Right kidney (tissue), 1 donor: ENCODE results near the gene CHL1.
A peak's percentile ranks its signal among the peaks of the same experiment; 100 is the strongest.

Experiments
- DNase-seq: peaks from one replicate; pipeline ENCODE4 v3.0.0-alpha.2; 2016

CHL1 gene

DNA sequence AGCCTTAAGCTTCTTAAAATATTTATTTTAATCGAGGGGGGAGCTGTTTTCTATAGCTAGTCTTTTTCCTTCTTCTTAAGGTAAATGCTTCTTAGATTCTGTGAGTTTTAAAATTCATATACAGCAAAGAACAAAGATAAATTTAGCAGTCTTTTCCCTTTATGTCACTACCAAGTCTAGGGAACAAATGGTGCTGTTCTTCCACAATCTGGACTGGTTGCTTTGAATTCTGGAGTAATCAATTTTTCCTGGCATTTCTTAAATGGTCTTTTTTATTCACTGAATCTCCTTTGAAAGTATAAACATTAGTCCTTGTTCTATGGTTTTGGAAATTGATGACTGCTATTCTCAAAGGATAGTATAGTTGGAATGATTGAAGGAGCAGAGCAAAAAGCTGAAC lies 82.8 kb downstream of the CHL1 start:
- no peak for DNase-seq

DNA sequence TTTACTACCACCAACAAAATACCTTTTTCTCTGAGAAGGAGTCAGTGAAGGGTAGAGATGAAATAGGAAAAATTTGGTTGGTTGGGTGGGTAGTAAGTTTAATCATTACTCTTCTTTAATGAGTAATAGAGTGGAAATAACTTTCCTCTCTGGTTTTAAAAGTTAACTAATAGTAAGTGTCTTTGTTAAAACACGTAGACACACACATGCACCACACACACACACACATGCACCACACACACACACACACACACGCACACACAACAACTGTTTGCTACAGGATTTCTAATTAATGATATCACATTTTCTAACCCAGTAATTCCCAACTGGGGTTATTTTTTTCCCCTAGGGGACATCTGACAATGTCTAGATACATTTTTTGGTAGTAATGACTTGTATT lies 84.1 kb downstream of the CHL1 start:
- DNase-seq = peak; percentile 20

GRCh38 chr3:284322-284721 lies 87.8 kb downstream of the CHL1 start:
- no peak for DNase-seq

- DNase-seq = no peak
Measured at GRCh38 chr3:288417-288816, 91.9 kb downstream of the CHL1 start.

DNA sequence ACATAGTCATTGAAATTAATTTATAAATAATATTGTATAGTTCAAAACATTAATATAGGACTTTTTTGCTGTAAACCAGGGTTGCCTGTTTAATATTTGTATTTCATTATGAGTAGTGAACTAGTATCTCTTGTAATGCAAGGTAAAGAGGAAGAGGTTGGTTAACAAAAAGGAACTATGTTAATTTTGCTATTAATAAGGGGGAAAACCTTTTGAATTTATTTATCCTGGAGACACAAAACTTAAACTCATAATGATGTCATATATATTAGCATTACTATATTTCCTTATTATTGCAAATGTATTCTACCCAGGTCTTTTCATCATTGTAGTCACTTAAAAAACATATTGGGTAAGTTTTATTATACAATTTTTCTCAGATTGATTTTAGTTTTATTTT lies 94.5 kb downstream of the CHL1 start:
- DNase-seq = no peak

DNA sequence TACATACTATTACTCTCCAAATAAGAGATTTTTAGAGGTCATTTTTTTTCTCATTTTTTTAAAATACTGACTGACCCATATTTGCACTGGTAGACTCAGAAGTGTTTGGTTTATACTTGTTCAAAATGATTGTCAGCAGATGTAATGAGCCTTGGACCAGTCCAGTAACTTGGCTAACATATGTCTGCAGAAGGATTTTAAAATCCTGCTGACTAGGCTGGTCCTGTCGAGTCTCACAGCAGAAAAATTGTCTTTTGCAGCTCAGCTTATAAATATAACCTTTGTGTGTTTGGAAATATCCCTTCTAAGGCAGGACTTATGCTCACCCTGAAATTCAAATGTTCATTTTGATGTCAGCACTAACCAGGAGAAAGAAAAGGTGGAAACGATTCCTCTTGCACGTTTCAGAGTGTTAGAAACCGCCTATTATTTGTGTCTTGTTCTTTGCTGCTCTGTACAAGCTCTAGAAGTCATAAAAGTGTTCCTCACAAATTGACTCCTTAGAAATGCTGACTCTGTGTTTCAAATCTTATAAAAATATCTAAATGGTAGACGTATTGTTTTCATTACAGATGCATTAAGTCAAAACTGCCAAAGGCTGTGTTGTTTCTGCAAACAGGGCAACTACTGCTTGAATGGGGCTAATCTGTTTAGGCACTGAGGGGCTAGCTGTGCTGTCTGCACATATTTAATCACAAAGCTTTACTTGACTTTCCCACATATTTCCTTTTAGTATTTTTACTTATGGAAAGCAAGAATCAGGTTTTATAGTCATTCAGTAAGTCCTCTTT lies 95.3 kb downstream of the CHL1 start:
- DNase-seq = no peak

GRCh38 chr3:294096-294495 lies 97.5 kb downstream of the CHL1 start:
- DNase-seq = no peak

GRCh38 chr3:294581-294980 lies 98.0 kb downstream of the CHL1 start:
- no peak for DNase-seq

- no peak for DNase-seq
Measured at GRCh38 chr3:295166-295565, 98.6 kb downstream of the CHL1 start.

DNA sequence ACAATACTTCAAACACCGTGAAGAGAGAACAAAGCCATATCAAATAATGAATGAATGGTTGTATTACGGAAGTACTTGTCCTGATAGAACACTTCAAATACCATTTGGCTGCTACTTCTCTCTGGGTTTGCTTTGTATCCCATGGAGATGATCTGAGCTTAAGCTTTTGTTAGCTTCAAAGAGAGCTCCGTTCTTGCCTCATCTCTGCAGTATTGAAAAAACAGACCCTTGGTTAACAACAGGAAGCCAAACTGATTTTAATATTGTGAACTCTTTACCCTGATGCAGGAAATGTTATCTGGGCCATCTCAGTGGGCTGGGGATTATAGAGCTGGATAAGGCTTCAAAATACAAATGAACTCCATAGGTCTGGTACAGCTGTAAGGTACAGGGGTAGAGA lies 101.0 kb downstream of the CHL1 start:
- DNase-seq = no peak

- no peak for DNase-seq
Measured at GRCh38 chr3:299590-300301, 103.2 kb downstream of the CHL1 start.

GRCh38 chr3:307182-307581 lies 110.6 kb downstream of the CHL1 start:
- DNase-seq = no peak

- DNase-seq = peak; percentile 48
Measured at GRCh38 chr3:308597-309321, 112.2 kb downstream of the CHL1 start.

DNA sequence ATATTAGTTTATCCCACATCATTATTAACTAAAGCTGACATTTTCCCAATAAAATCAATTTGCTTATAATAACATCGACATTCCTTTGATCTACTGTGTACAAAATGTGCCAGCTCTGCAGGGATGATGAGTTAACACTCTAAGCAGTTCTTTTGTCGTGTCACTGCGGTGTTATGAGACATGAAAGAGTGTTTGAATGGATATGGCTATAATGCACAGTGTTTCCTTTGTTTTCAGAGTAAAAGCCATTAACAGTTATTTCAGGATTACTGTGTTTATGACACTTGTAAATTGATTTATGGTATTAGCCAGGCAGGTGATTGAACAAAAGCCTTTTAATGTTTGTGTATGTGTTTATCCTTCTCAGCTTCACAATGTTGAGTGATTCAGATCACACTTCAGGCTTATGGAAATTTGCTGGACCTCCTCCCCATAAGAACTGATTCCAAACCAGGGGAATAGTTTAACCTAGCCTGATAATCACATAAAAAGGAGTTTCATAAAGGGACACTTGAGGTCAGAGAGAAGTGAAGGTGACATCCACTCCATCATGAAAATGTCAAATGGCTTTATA lies 115.7 kb downstream of the CHL1 start:
- no peak for DNase-seq

GRCh38 chr3:312911-313310 lies 116.3 kb downstream of the CHL1 start:
- DNase-seq = no peak

DNA sequence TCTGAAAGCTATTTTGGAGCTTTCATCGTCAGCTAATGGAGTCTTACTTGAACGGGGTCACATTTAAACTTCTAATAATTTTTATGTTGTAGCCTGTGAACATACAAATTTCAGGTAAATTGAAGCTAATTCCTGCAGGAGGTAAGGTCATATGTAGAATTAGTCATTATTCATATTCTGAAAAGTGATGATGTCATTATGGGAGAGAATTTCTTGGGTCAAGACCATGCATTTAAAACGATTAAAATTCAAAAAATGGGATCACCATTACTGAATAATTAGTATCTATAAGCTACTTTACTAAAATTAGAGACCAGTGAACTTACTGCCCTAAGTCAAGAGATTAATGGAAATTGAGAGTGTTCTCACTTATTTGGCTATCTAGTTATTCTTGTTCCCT lies 120.4 kb downstream of the CHL1 start:
- no peak for DNase-seq

DNA sequence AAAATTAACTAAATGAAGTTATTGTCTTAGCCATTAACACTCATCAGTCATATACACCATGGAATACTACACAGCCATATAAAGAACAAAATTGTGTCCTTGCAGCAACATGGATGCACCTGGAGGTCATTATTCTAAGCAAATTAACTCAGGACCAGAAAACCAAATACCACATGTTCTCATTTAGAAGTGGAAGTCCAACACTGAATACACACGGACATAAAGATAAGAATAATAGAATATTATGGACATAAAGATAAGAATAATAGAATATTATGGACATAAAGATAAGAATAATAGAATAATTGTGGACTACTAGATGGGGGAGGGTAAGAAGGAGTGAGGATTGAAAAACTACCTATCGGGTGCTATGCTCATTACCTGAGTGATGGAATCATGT lies 122.3 kb downstream of the CHL1 start:
- no peak for DNase-seq

DNA sequence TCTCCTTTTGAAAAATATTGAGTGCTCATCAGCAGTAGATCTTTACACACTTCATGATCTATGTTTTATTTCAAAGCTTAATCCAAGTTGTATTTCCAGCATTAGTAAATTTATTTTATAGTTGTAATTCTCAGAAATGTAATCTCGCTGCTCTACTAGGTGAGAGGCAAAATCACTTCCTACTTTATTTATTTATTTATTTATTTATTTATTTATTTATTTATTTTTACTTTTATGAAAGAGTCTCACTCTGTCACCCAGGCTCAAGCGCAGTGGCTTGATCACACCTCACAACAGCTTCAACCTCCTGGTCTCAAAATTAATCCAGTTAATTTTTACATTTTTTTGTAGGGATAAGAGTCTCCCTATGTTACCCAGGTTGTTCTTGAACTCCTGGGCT lies 127.9 kb downstream of the CHL1 start:
- no peak for DNase-seq

GRCh38 chr3:325495-325894 lies 128.9 kb downstream of the CHL1 start:
- DNase-seq = no peak

DNA sequence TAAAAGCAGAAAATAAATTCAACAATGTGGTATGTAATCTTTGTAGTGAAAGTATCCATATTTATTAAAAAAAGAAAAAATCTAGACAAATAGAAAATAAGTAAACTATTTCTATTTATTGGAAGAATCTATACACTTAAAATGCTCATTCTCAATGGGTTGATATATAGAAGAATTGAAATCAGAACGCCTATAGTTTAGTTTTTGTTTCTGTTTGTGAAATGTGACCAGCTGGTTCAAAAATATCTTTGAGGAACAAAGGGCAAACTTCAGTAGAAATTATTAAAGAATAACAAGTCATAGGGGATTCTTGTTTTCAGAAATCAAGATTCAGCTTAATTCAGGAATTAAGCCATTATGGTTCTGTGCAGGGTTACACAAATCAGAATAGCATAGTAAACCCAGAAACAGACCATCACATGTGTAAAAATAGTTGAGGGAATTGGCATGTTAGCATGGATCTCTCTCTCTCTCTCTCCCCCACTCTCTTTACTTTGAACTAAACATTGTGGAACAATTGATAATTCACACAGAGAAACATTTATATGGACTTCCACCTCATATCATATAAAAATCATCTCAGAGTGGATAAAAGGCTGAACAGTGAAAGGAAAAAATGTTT lies 134.0 kb downstream of the CHL1 start:
- DNase-seq = no peak

DNA sequence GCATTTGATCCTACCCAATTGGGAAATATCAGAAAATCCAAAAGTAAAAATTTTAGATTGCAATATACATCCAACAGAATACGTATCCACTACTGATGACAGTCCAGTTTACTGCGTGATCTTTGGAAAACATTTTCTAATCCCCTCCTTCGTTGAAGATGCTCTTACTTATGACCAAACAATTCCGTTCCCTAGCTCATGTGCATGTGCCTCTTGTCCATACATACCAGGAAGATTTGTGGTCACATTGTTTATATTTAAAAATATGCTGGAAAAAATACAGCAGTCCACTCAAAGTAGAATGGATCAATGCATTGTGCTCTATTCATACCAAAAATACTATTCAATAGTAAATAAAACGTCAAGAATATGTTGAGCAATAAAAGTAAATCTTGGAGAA lies 135.3 kb downstream of the CHL1 start:
- no peak for DNase-seq

DNA sequence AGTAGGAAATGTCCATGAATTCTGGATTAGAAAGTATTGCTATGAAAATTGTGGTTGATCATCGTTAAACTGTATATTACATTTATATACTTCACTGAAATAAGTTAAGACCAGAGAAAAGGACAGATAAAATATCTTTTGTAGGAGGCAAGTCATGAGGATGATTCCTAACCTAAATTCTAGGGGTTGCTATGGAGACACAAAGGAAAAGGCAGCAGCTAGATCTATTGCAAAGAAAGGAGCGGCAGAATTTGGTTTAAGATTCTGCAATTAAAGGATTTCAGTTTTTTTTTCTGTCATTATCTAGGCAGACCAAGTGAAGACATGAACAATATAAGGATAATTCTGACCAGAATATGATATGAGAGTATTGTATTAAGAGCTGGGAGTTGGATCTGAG lies 136.1 kb downstream of the CHL1 start:
- no peak for DNase-seq

- no peak for DNase-seq
Measured at GRCh38 chr3:335240-335639, 138.7 kb downstream of the CHL1 start.
